NCI-H82 treated with DMSO at 0.1 percent for 48 hours (cell line): ENCODE measurements around the gene PPM1H.
"Not testable (repeated sequence)": the region's sequence is repeated elsewhere in the genome, so short reads cannot be mapped to it uniquely, and the experiment has no call there.

ENCODE experiments used
- DNase-seq: peaks from one replicate; lab custom pipeline; 2025; ENCODE audit not compliant: unreplicated experiment; lab: John Stamatoyannopoulos, UW

The PPM1H gene

GRCh38 chr12:62772416-62772955, 162.5 kb downstream of the PPM1H start:
- DNase-seq: no peak

- DNase-seq: no peak
Observed at GRCh38 chr12:62771828-62772227, 163.1 kb downstream of the PPM1H start.

- no peak for DNase-seq
Observed at GRCh38 chr12:62770381-62770780, 164.6 kb downstream of the PPM1H start.

GRCh38 chr12:62769076-62769619, 165.8 kb downstream of the PPM1H start:
- no peak for DNase-seq

GRCh38 chr12:62767946-62768345, 167.0 kb downstream of the PPM1H start:
- no peak for DNase-seq

- DNase-seq: no peak
Observed at GRCh38 chr12:62767496-62767895, 167.5 kb downstream of the PPM1H start.

GRCh38 chr12:62766496-62766895, 168.5 kb downstream of the PPM1H start:
- DNase-seq: no peak

- DNase-seq: no peak
Observed at GRCh38 chr12:62763861-62764645, 170.9 kb downstream of the PPM1H start.

- DNase-seq: no peak
Observed at GRCh38 chr12:62763312-62763711, 171.6 kb downstream of the PPM1H start.

GRCh38 chr12:62762645-62763044, 172.3 kb downstream of the PPM1H start:
- DNase-seq: no peak

- DNase-seq: no peak
Observed at GRCh38 chr12:62761658-62762057, 173.3 kb downstream of the PPM1H start.

- DNase-seq: peak; percentile 25
Observed at GRCh38 chr12:62760779-62761178, 174.2 kb downstream of the PPM1H start.

- not testable (repeated sequence) for DNase-seq
Observed at GRCh38 chr12:62760341-62760740, 174.6 kb downstream of the PPM1H start.

GRCh38 chr12:62758216-62758615, 176.7 kb downstream of the PPM1H start:
- no peak for DNase-seq

GRCh38 chr12:62757048-62757447, 177.9 kb downstream of the PPM1H start:
- no peak for DNase-seq

- no peak for DNase-seq
Observed at GRCh38 chr12:62754706-62755105, 180.2 kb downstream of the PPM1H start.

GRCh38 chr12:62751810-62752155, 183.2 kb downstream of the PPM1H start:
- DNase-seq: no peak

GRCh38 chr12:62750941-62751809, 183.8 kb downstream of the PPM1H start:
- no peak for DNase-seq

- no peak for DNase-seq
Observed at GRCh38 chr12:62749586-62749985, 185.4 kb downstream of the PPM1H start.

GRCh38 chr12:62748941-62749468, 185.9 kb downstream of the PPM1H start:
- no peak for DNase-seq

- no peak for DNase-seq
Observed at GRCh38 chr12:62744551-62744950, 190.4 kb downstream of the PPM1H start.
